HEK293 (cell line): Measurements from ENCODE around the gene CSNK1G2.

Experiments
- CTCF ChIP-seq: fragments of 450-650 bp; formaldehyde crosslinking; IDR thresholded peaks from 2 replicates; pipeline ENCODE4 v1.5.1; 2016; ENCODE audit warnings: missing biosample characterization, missing genetic modification characterization
- HOXA7 ChIP-seq: sonication (generic); formaldehyde crosslinking; IDR thresholded peaks from 2 replicates; pipeline ENCODE4 v1.8.1; 2022; ENCODE audit warnings: missing genetic modification reagents, borderline replicate concordance
- ZBTB7A ChIP-seq: fragments of 450-650 bp; formaldehyde crosslinking; IDR thresholded peaks from 2 replicates; pipeline ENCODE4 v1.5.1; 2016; ENCODE audit warnings: low read depth, missing biosample characterization, missing genetic modification characterization
- ZNF18 ChIP-seq: fragments of 450-650 bp; formaldehyde crosslinking; IDR thresholded peaks from 2 replicates; pipeline ENCODE4 v1.5.1; 2016; ENCODE audit warnings: missing biosample characterization, missing genetic modification characterization
- ZSCAN16 ChIP-seq: fragments of 450-650 bp; formaldehyde crosslinking; IDR thresholded peaks from 2 replicates; pipeline ENCODE4 v1.5.1; 2016; ENCODE audit warnings: missing biosample characterization, missing genetic modification characterization

- TF ChIP-seq CTCF (tag by site-specific recombination) (no peak), ZBTB7A (tag by site-specific recombination) (no peak), ZSCAN16 (no peak), HOXA7 (CRISPR knock-in tag) (no peak), ZNF18 (tag by site-specific recombination) (no peak)
These were observed 80.6 kb downstream of the CSNK1G2 start for GRCh38 chr19:2021453-2022140.
